Memory B cell (primary cell): ENCODE results near the gene CENPB.
A peak's percentile ranks its signal among the peaks of the same experiment; 100 is the strongest.

ENCODE experiments used
- ATAC-seq: fragments of 150-1000 bp; cut with Tn5 transposase; 2 replicates; pipeline ENCODE4 v1.10.0; 2021; ENCODE audit warnings: low read depth, mild to moderate bottlenecking, moderate library complexity
- DNase-seq, 2 donors: peaks; one replicate each; pipeline ENCODE4 v3.0.0; 2022; ENCODE audit warnings: low spot score in 2 of 2
- H3K27ac Mint-ChIP-seq: one replicate; pipeline ENCODE4 v1.8.0; 2022; ENCODE audit warnings: mild to moderate bottlenecking, moderate library complexity, mixed read lengths
- H3K27me3 Mint-ChIP-seq: one replicate; pipeline ENCODE4 v1.8.0; 2022; ENCODE audit warnings: mixed read lengths
- H3K36me3 Mint-ChIP-seq: one replicate; pipeline ENCODE4 v1.8.0; 2022; ENCODE audit warnings: mild to moderate bottlenecking, mixed read lengths
- H3K4me1 Mint-ChIP-seq: one replicate; pipeline ENCODE4 v1.8.0; 2022; ENCODE audit warnings: mixed read lengths
- H3K4me3 Mint-ChIP-seq: one replicate; pipeline ENCODE4 v1.8.0; 2022; ENCODE audit warnings: mild to moderate bottlenecking, moderate library complexity, mixed read lengths
- H3K9me3 Mint-ChIP-seq: one replicate; pipeline ENCODE4 v1.8.0; 2022; ENCODE audit warnings: mixed read lengths

The CENPB gene

GRCh38 chr20:3758566-3758965 is 28.0 kb downstream of the CENPB start:
- peaks cover 4% of the 10 kb centered on the region for H3K4me1 Mint-ChIP-seq

GRCh38 chr20:3757268-3757667 is 29.3 kb downstream of the CENPB start:
- peaks cover 7% of the 10 kb centered on the region for H3K4me1 Mint-ChIP-seq
- no peak for DNase-seq
- H3K27me3 Mint-ChIP-seq: no peaks in the 10 kb centered on the region
- H3K36me3 Mint-ChIP-seq: peaks cover 6% of the 10 kb centered on the region
- no peak for ATAC-seq
- no peaks in the 10 kb centered on the region for H3K9me3 Mint-ChIP-seq
- H3K27ac Mint-ChIP-seq: no peak overlapping the region
- no peak overlapping the region for H3K4me3 Mint-ChIP-seq

More at GRCh38 chr20:3758566-3758965, 28.0 kb downstream of the CENPB start:
- no peaks in the 10 kb centered on the region for H3K9me3 Mint-ChIP-seq
- no peaks in the 10 kb centered on the region for H3K27me3 Mint-ChIP-seq
- no peak overlapping the region for H3K27ac Mint-ChIP-seq
- no peak for DNase-seq
- H3K36me3 Mint-ChIP-seq: peaks cover 6% of the 10 kb centered on the region
- H3K4me3 Mint-ChIP-seq: no peak overlapping the region
- ATAC-seq: no peak

- Mint-ChIP-seq H3K27me3 (no peaks in the 10 kb centered on the region), H3K4me1 (peaks cover 9% of the 10 kb centered on the region), H3K27ac (no peak overlapping the region), H3K9me3 (no peaks in the 10 kb centered on the region), H3K36me3 (peaks cover 4% of the 10 kb centered on the region), H3K4me3 (no peak overlapping the region)
- DNase-seq: no peak
- no peak for ATAC-seq
Observed at GRCh38 chr20:3755814-3756480, 30.6 kb downstream of the CENPB start.

GRCh38 chr20:3755269-3755668 is 31.3 kb downstream of the CENPB start:
- ATAC-seq: no peak
- H3K4me3 Mint-ChIP-seq: no peak overlapping the region
- no peaks in the 10 kb centered on the region for H3K9me3 Mint-ChIP-seq
- DNase-seq: no peak
- H3K27ac Mint-ChIP-seq: no peak overlapping the region
- H3K27me3 Mint-ChIP-seq: no peaks in the 10 kb centered on the region
- H3K4me1 Mint-ChIP-seq: peaks cover 6% of the 10 kb centered on the region
- peaks cover 4% of the 10 kb centered on the region for H3K36me3 Mint-ChIP-seq

- no peak overlapping the region for H3K4me3 Mint-ChIP-seq
- DNase-seq (no peak), ATAC-seq (no peak)
- no peak overlapping the region for H3K27ac Mint-ChIP-seq
- no peaks in the 10 kb centered on the region for H3K27me3 Mint-ChIP-seq
- no peaks in the 10 kb centered on the region for H3K9me3 Mint-ChIP-seq
- H3K4me1 Mint-ChIP-seq: peaks cover 6% of the 10 kb centered on the region
- H3K36me3 Mint-ChIP-seq: peaks cover 4% of the 10 kb centered on the region
Observed at GRCh38 chr20:3754276-3754630, 32.3 kb downstream of the CENPB start.

GRCh38 chr20:3753501-3754275 is 32.9 kb downstream of the CENPB start:
- Mint-ChIP-seq H3K27ac (no peak overlapping the region), H3K36me3 (peaks cover 4% of the 10 kb centered on the region), H3K27me3 (no peaks in the 10 kb centered on the region), H3K9me3 (no peaks in the 10 kb centered on the region), H3K4me1 (peaks cover 6% of the 10 kb centered on the region), H3K4me3 (no peak overlapping the region)
- no peak for ATAC-seq
- DNase-seq: no peak

- Mint-ChIP-seq H3K27ac (no peak overlapping the region), H3K4me3 (no peak overlapping the region), H3K9me3 (no peaks in the 10 kb centered on the region), H3K27me3 (no peaks in the 10 kb centered on the region), H3K4me1 (peaks cover 6% of the 10 kb centered on the region), H3K36me3 (peaks cover 2% of the 10 kb centered on the region)
- peak; percentile 64 for ATAC-seq
- peak; percentile 33 to 37 for DNase-seq
Observed at GRCh38 chr20:3753098-3753497, 33.4 kb downstream of the CENPB start.

GRCh38 chr20:3752386-3752759 is 34.2 kb downstream of the CENPB start:
- H3K36me3 Mint-ChIP-seq: no peaks in the 10 kb centered on the region
- DNase-seq: no peak
- ATAC-seq: no peak
- H3K9me3 Mint-ChIP-seq: no peaks in the 10 kb centered on the region
- no peaks in the 10 kb centered on the region for H3K27me3 Mint-ChIP-seq
- H3K4me1 Mint-ChIP-seq: peaks cover 6% of the 10 kb centered on the region
- peak overlapping the region; percentile 73 for H3K4me3 Mint-ChIP-seq
- no peak overlapping the region for H3K27ac Mint-ChIP-seq

- Mint-ChIP-seq H3K27me3 (no peaks in the 10 kb centered on the region), H3K9me3 (no peaks in the 10 kb centered on the region), H3K4me3 (peak overlapping the region; percentile 73), H3K27ac (no peak overlapping the region), H3K4me1 (peaks cover 6% of the 10 kb centered on the region), H3K36me3 (no peaks in the 10 kb centered on the region)
- DNase-seq: peak in 1 of 2 donors; percentile 21
- peak; percentile 68 for ATAC-seq
Observed at GRCh38 chr20:3751675-3752385, 34.7 kb downstream of the CENPB start.

- no peak for ATAC-seq
- Mint-ChIP-seq H3K36me3 (no peaks in the 10 kb centered on the region), H3K9me3 (no peaks in the 10 kb centered on the region), H3K27ac (no peak overlapping the region), H3K4me1 (peaks cover 6% of the 10 kb centered on the region), H3K27me3 (no peaks in the 10 kb centered on the region), H3K4me3 (peak overlapping the region; percentile 39)
- DNase-seq: no peak
Observed at GRCh38 chr20:3751305-3751674, 35.2 kb downstream of the CENPB start.

- peaks cover 8% of the 10 kb centered on the region for H3K27me3 Mint-ChIP-seq
- peak in 1 of 2 donors; percentile 20 for DNase-seq
Observed at GRCh38 chr20:3749689-3750531, 36.6 kb downstream of the CENPB start.

GRCh38 chr20:3749087-3749688 is 37.4 kb downstream of the CENPB start:
- no peak overlapping the region for H3K4me3 Mint-ChIP-seq
- ATAC-seq (no peak), DNase-seq (no peak)
- H3K27ac Mint-ChIP-seq: no peak overlapping the region
- peaks cover 13% of the 10 kb centered on the region for H3K27me3 Mint-ChIP-seq
- H3K4me1 Mint-ChIP-seq: peaks cover 15% of the 10 kb centered on the region
- H3K9me3 Mint-ChIP-seq: no peaks in the 10 kb centered on the region
- H3K36me3 Mint-ChIP-seq: no peaks in the 10 kb centered on the region

More at GRCh38 chr20:3749689-3750531, 36.6 kb downstream of the CENPB start:
- Mint-ChIP-seq H3K4me1 (peaks cover 9% of the 10 kb centered on the region), H3K9me3 (no peaks in the 10 kb centered on the region), H3K36me3 (no peaks in the 10 kb centered on the region), H3K27ac (no peak overlapping the region), H3K4me3 (no peak overlapping the region)
- ATAC-seq: peak; percentile 38

GRCh38 chr20:3748073-3748472 is 38.5 kb downstream of the CENPB start:
- no peak overlapping the region for H3K4me3 Mint-ChIP-seq
- DNase-seq (no peak), ATAC-seq (no peak)
- H3K36me3 Mint-ChIP-seq: no peaks in the 10 kb centered on the region
- H3K4me1 Mint-ChIP-seq: peaks cover 15% of the 10 kb centered on the region
- H3K27ac Mint-ChIP-seq: no peak overlapping the region
- H3K27me3 Mint-ChIP-seq: peaks cover 13% of the 10 kb centered on the region
- no peaks in the 10 kb centered on the region for H3K9me3 Mint-ChIP-seq
